ENCODE measurements around the gene TSSK6.

The TSSK6 gene

DNA sequence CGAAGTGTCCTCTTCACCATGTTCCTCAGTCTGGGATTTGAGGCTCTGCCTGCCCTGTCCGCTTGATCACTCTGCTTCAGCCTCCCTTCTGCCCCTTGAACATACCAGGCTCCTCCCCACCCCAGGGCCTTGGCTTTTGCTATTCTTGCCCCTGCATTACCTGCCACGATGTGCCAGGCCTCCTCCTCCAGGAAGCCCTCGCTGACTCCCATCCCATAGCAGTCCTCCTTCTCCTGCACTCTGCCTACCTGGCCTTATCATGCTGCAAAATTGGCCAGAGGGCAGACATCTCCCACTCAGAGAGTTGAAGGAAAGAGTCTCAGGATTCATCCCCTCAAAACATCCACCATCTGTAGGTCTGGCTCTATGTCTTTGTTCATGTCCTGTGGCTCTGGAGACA, 15.5 kb upstream of the TSSK6 start:
- no peak for DNase-seq (ENCODE audit: low read depth)

DNA sequence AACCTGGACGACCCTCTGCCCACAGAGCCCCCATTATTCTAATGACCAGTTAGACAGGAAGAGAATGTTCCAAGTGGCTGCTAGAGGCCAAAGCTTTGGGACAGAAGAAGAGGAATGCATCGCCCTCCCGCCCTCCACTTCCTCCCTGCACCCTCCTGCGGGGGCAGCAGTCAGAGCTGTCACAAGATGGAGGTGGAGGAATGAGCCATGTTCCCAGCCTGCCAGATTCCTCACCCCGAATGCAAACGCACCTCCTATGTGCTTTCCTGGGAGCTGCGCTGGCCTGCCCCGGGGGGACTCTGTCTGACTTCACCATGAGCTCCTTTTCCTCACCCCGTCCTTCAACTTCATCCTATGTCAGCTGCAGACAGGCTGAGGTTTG, 15.1 kb upstream of the TSSK6 start:
- DNase-seq (ENCODE audit: low read depth), result peak; percentile 14

DNA sequence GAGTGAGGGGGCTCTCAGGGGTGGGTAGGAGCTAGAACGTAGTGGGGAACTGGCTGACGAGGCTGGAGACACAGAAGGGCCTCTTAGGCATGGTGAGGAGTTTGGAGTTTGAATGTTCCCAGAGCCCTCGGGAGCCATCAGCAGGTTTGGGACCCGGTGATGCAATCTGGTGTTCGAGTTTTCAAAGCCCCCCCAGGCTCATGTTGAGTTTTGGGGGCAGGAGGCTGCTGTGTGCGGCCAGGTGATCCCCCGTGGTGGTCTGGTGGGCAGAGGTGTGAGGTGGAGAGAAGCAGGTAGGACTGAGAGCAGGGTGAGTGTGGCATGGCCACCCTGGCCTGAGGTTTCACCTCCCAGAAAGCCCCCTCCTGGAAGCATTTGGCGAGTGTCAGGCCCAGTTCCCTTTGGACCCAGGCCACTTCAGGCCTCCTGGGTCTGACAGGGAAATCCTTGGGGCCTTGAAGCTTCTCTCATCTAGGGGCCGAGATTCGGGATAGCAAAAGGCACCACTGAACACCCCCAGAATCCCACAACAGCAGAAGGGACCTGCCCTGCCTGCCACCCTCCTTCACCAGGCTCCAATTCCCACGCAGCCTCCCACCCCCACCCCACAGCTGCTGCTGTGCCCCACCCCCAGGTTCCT, 14.6 kb upstream of the TSSK6 start:
- DNase-seq (ENCODE audit: low read depth), result no peak

DNA sequence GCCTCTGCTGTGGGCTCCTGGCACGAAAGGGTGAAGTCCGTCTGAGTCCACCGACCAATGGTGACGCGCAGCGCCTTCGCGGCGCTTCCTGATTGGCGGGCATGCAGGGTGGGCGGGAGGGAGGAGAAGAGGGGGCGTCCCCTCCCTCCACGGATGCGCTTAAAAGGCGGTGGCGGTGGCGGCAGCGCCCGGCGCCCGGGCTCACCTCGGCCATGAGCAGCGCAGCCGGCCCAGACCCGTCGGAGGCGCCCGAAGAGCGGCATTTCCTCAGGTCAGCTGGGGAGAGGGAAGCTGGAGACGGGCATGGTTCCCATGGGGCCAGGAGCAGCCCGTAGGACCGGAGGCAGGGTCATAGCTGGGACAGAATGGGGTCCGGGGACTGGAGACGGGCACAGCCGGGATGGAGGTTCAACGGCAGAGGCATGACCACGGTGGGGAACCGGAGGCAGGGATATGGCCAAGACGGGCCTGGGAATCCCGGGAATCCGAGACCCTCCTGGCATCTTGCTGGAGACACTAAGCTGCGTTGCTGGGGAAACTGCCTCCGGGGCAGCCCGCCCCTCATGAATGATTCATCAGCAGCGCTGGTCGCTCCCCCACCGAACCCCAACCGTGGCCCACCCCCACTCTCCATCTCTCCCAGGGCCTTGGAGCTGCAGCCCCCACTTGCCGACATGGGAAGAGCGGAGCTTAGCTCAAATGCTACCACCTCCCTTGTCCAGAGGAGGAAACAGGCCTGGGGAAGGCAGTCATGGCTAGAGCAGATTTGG, 13.6 kb upstream of the TSSK6 start, which contains the start of gene YJEFN3:
TSS of gene YJEFN3 (plus strand) at position 191 of the 770 bp plus-strand sequence. CDS start at position 213, 22 bp downstream.
- peak; percentile 70 for DNase-seq (ENCODE audit: low read depth)

DNA sequence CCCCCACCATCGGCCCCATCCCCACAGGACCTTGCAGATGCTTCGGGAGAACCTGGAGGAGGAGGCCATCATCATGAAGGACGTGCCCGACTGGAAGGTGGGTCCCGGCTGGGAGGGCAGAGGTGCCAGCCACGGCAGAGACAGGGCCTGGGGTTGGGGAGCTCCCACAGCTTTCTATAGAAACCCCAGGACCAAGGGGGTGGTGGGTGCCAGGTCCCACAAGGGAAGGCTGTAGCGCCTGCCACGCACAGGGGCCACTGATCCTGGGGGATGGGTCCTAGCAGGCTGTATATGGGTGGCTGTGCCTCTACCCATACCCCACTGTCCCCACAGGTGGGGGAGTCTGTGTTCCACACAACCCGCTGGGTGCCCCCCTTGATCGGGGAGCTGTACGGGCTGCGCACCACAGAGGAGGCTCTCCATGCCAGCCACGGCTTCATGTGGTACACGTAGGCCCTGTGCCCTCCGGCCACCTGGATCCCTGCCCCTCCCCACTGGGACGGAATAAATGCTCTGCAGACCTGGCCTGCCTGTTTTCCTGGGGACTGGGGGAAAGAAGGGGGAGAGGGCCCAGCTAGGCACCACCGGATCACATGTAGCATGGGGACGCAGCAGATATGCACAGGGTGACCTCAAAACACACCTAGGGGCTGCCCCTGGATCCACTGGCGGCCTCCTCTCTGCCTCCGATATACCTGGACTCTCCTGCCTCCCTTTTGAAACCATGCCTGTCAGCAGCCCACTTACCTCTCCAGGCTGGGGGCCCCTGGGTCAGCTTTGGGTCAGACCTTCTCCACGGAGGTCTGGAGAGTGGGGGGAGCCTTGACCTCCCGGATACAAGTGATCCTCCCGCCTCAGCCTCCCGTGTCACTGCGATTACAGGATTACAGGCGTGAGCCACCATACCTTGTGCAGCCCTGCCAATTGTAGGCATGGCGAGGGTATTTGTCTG, 12.6 kb upstream of the TSSK6 start:
- DNase-seq (ENCODE audit: low read depth), result no peak

DNA sequence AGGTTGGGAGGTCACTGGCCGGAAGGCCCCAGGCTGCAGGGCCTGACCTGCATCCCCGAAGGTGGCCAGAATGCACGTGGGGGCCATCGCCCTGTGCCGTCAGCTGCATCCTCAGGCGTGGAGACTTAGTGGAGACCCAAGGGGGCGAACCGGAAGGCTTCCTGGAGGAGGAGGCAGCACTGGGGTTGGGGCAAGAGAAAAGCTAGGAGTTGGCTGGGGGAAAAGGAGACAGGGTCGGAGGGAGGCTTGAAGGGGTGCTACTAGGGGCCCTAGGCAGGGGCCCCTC, 12.0 kb upstream of the TSSK6 start:
- DNase-seq (ENCODE audit: low read depth), result no peak

DNA sequence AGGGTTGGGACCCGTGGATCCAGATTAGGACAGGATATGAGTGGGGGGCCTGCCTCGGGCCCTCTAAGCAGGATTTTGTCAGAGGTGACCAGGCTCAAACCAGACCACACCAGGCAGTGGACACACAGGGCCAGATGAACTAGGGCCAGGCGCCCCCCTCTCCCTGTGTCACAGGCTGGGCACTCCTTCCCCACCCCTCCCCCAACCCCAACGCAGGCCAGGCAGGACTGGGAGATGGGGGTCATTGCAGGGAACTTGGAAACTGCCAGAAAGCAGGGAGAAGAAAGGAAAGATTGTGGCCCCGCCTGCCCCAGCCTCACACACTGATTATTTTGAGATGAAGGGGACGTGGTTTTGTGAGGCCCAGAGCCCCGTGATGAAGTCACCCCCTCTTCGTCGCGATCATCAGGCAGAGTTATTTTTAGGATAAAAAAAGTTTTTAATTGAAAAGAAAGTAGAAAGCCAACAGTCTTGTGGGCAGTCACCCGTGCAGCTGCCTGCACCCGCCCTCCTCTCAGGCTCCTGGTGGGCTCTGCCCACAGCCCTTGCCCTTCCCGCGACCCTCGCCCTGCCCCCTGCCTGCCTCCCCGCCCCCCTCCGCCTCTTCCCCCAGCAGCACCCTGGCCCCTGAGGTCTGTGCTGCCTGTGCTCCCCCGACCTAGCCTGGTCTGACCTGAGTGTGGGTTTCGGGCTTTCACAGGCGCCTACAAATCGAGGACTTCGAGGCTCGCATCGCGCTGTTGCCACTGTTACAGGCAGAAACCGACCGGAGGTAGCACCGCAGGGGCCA, 11.4 kb upstream of the TSSK6 start:
- no peak for DNase-seq (ENCODE audit: low read depth)

DNA sequence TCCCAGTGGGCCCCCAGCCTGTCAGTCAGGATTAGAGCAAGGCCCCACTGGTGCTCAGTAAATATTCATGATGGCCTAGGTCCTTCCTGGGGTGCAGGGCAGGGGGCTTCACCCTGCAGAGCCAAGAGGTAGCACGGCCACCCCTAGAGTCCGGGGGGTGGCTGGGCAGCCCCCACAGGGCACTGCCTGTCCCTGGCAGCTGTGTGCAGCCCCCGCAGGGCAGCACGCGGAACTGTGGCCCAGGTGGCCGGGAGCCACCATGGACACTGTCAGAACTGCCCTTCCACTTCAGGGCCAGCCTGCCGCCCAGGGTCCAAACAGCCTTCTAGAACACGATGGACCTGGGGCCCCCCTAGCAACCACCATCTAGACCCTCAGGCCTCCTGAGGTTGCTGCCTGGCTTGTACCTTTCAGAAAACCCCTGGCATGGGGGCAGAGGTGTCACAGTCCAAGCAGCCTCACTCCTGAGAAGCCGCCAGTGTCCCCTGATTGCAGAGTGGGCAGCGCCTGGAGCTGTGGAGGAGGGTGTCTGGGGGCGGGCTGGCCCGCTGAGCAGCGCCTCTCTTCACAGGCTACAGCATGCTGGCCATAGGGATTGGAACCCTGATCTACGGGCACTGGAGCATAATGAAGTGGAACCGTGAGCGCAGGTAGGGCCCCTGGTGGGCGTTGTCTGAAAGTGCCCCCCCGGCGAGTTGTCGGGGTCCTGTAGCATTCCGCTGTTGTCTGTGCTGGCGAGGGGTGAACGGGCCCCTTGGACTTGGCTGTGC, 10.4 kb upstream of the TSSK6 start:
- no peak for DNase-seq (ENCODE audit: low read depth)

DNA sequence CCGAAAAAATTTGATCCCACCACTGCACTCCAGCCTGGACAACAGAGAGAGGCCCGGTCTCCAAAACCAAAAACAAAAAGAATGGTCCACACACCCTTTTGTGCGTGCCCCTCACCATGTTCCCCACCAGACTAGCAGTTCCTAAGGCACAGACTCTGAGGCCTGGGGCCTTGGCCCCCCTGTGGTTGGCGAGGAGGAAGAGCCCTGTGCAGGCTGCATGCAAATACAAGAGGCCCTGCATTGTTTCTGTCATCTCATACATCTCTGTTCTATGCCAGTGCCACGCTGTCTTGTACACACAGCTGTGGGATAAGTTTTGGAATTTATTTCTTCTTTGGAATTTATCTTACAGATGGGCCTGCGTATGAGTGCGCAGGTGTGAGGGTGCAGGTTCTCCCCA, 8.7 kb upstream of the TSSK6 start:
- DNase-seq (ENCODE audit: low read depth), result no peak

DNA sequence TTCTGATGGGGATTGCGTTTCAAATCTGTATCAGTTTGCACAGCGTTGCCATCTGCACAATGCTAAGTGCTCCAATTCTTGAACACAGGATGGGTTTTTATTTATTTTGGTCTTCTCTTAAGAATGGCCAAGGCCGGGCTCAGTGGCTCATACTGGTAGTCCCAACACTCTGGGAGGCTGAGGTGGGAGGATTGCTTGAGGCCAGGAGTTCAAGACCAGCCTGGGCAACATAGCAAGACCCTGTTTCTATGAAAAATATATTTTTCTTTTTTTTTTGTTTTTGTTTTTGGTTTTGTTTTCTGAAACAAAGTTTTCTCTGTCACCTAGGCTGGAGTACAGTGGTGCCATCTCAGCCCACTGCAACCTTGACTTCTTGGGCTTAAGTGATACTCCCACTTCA, 7.8 kb upstream of the TSSK6 start:
- no peak for DNase-seq (ENCODE audit: low read depth)

DNA sequence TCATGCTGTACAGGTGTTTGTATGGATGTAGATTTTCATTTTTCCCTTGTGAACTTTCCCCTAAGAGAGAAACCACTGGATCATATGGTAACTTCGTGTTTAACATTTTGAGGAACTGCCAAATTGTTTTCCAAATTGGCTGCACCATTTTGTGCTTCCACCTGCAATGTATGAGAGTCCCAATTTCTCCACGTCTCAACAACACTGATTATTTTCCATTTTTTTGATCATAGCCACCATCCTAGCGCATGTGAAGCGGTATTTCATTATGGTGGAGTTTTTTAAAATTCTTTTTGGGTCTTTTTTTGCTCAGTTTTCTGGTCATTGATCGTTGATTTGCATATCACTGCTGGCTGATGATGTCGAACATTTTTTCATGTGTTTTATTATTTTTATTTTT, 5.6 kb upstream of the TSSK6 start:
- DNase-seq (ENCODE audit: low read depth), result no peak

DNA sequence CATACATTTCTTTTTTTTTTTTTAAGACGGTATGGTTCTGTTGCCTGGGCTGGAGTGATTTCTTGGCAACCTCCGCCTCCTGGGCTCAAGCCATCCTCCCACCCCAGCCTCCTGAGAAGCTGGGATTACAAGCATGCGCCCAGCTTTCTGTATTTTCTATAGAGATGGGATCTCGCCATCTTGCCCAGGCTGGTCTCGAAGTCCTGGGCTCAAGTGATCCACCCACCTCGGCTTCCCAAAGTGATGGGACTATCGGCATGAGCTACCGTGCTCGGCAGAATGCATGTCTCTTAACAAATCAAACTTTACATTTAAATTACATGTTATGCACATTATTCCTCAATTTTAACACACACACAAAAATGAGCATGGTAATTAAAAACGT, 1.9 kb upstream of the TSSK6 start:
- no peak for DNase-seq (ENCODE audit: low read depth)

DNA sequence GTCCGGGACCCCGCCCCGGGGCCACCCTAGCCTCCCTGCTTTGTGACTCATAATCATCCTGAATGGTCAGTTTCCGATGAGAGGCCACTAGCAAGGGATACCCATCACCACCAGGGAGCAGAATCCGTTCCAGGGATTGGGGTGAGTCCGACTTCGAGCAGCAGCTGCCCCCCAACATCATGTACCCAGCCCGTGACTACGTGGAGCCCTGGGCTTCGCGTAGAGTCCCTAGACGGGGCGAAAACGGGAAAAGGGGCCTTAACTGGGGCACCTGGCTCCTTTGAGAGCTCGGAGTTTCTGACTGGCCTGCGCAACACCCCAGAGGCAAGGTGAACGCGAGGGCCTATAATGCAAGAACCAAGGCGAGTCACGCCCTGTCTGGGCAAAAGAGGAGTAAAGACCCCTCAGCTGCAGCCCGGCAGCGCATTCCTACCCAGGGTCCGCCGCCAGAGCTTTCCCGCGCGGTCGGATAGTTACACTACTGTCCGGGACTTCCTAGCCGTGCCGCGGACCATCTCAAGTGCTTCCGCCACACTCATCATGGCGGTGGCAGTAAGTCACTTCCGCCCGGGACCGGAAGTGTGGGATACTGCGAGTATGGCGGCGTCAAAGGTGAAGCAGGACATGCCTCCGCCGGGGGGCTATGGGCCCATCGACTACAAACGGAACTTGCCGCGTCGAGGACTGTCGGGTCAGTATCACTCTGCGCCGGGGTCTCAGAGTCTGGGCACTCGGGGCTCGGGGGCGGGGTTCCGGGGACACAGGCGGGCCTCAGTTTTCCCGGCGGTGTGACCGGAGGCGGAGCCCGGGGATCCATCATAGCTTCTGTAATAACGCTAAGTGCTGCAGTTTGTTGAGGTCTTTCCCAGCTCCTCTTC, 533 bp upstream of the TSSK6 start, which contains the start of gene NDUFA13:
TSS of gene NDUFA13 (plus strand) at position 584 of the 878 bp plus-strand sequence. CDS start at position 598, 14 bp downstream.
- peak; percentile 92 for DNase-seq (ENCODE audit: low read depth)

DNA sequence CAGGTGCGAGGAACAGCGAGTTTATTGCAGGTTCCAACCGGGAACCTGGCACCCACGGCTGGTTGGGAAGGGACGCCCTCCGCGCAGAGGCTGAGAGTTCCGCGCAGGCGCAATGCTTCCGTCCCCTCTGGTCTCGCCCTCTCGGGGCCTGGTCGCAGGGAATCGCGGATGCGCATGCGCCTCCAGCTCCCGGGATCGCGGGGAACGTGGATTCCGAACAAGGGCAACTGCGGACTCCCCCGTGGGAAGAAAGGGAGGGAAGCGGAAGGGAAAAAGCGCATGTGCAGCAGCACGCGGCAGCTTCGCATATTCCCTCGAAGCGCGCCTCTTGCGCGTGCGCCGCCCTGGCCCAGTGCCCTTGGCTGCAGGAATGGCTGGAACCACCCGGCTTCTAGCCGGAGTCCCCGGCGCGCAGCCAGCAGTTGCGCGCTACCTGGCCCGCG, 1.1 kb downstream of the TSSK6 start:
- peak; percentile 74 for DNase-seq (ENCODE audit: low read depth)

DNA sequence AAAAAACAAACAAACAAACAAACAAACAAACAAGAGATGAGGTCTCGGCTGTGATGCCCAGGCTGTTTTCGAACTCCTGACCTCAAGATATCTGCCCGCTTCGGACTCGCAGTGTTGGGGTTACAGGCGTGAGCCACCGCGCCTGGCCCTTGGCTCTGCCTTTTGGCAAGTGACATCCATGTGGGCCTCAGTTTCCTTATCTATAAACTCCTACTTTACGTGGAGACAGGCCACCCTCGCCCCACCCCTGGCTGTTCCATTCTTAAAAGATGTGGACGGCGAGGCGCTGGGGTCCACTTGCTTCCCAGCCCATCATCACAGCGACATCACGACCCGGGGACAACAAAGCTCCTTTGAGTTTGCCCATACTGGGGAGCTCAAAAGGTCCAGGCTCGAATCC, 1.7 kb downstream of the TSSK6 start:
- DNase-seq (ENCODE audit: low read depth), result no peak

DNA sequence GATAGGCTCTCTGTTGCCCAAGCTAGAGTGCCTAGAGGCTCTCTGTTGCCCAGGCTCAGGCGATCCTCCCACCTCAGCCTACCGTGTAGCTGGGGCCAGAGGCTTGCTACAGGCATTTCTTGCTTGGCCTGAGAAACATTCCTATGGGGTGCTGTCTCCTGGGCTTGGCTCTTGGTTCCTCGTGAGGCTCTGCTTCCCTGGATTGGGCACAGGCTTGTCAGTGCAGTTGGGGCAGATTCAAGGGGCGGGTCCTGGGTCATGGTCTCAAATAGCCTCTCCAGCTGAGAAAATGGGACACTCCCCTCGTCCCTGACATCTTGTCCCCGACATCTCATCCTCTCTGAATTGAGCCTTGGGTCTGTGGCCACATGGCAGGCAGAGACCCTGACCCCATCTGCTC, 4.9 kb downstream of the TSSK6 start:
- DNase-seq (ENCODE audit: low read depth), result no peak

DNA sequence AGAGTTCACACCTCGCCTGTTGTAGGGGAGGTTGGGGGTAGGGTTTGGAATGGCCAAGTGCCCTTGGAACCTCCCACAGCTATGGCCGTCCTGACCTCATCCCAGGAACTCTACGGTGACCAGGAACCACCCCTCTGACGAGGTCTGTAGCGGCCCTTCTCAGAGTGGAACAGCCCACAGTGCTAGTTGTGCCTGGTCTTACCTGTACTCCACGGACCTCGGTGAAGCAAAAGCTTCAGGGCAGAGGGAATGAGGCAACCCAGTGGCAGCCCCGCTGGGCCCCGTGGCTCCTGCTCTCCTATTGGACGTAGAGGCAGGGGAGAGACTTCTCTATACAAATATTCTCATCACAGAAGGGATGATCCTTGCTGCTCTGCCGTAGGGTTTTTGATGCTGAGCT, 7.1 kb downstream of the TSSK6 start:
- no peak for DNase-seq (ENCODE audit: low read depth)

DNA sequence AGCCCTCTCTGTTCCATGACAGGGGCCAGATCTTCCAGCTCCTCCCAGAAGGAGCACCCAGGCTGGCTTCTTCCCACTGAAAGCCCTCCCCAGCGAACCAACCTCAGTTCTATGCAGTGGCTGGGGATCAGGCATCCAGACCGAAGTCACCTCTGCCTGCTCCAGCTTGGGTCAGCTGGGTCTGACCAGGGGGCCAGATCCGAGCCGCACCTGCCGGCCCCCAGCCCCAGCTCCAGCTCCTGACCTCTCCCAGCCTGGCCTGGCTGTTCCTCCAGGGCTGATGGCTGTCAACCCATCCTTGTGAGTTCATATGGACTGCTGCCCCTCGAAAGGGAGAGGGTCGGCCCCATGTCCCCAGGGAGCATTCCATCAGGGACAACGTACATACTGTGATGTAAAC, 8.0 kb downstream of the TSSK6 start:
- no peak for DNase-seq (ENCODE audit: low read depth)

DNA sequence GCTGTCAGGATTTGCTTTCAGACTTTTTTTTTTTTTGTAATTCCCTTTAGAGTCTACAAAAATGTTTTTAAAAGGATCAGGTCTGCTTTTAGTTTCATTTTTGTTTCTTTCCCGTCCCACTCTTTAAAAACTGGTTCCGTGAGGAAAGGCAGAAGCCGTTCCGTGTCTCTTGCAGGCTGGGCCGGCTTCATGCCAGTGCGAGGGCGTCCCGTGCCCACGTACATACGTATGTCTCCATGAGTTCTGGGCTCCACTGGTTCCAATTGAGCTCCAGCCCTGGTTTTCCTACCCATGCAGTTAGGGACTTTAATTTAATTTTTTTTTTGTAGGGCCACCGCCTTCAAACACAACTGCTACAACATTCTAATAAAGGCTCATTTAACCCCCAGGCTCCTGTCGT, 8.8 kb downstream of the TSSK6 start:
- DNase-seq (ENCODE audit: low read depth), result no peak

DNA sequence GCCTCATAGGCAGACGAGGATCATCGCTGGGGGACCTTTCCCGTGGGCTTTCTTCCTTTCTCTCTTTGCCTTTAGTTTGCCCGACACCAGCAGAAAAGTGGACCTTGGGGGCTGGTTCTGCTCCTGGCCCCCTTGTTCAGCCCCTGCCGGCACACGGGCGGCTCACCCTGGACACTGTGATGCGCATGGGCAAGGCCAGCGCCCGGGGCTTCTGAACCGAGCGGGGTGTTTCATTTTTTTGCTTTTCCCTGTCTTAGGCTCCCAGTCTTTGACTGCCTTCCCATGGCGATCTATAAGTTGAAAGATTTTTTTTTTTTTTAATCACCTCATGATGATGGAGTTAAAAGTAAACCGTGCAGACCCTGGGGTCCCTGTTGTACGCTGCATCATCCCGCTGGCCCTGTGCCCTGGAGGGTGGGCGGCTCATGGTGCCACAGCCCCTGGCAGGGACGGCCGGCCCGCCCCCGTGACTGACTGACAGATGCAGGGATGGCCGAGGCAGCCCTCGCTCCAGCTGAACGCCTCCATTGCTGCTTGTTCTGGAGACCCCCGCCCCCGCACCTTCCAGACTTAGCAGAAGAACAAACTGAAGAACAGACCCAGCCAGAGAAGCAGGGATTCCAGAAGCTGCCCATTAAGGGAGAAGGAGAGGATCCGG, 9.6 kb downstream of the TSSK6 start:
- DNase-seq (ENCODE audit: low read depth), result no peak

All from iris pigment epithelial cell (primary cell).